ENCODE measurements around the gene HTR3E. TPM values are rescaled to one million over a fixed set of nuclear protein-coding genes. Genes with fewer than 3 reads are reported as not detected.

The HTR3E gene
- total and polyA plus RNA-seq, 2 of the 13 experiments (the other 11 are each of a cell fraction or from before 2014, with no cell fraction given): not detected

GRCh38 chr3:184133840-184134745 lies 37.2 kb downstream of the HTR3E start (continued):
- peak; percentile 59; the same call in 1 of the 2 replicates for TF ChIP-seq SNAPC2 (CRISPR knock-in tag; IDR thresholded peaks at IDR 0.05)
- TF ChIP-seq SOX13 (IDR thresholded peaks at IDR 0.05): no peak
- TF ChIP-seq SOX13 (CRISPR knock-in tag; conservative IDR thresholded peaks at IDR 0.05 in 1 of 2, IDR thresholded peaks at IDR 0.05 in 1 of 2): no peak
- no peak for TF ChIP-seq SCMH1 (CRISPR knock-in tag; IDR thresholded peaks at IDR 0.05; ENCODE audit: borderline replicate concordance)
- TF ChIP-seq MAZ (IDR thresholded peaks at IDR 0.05; ENCODE audit: borderline replicate concordance, low read depth, low read length): no peak
- TF ChIP-seq MAZ (CRISPR knock-in tag; IDR thresholded peaks at IDR 0.05; ENCODE audit: low read depth): peak; percentile 54; the same call in 1 of the 2 replicates
- no peak; the same call in 1 of the 2 replicates for TF ChIP-seq ZNF598 (CRISPR knock-in tag; IDR thresholded peaks at IDR 0.05; ENCODE audit: borderline replicate concordance)
- TF ChIP-seq MED1 (CRISPR knock-in tag; IDR thresholded peaks at IDR 0.05): peak; percentile 52; the same call in 1 of the 2 replicates
- TF ChIP-seq ZNF615 (CRISPR knock-in tag; IDR thresholded peaks at IDR 0.05; ENCODE audit: borderline replicate concordance): 0 out of 2 replicates have a peak, but pooled peaks have one; percentile 9
- TF ChIP-seq POLR2G (IDR thresholded peaks at IDR 0.05; ENCODE audit: low read depth, low read length): peak; percentile 76
- no peak; the same call in none of the 2 replicates for TF ChIP-seq ZNF547 (CRISPR knock-in tag; IDR thresholded peaks at IDR 0.05)
- TF ChIP-seq NPAS2 (CRISPR knock-in tag; IDR thresholded peaks at IDR 0.05; ENCODE audit: borderline replicate concordance): peak; percentile 74; the same call in 1 of the 2 replicates
- TF ChIP-seq ZNF101 (CRISPR knock-in tag; IDR thresholded peaks at IDR 0.05; ENCODE audit: borderline replicate concordance, low read depth): no peak
- TF ChIP-seq ZNF362 (CRISPR knock-in tag; IDR thresholded peaks at IDR 0.05; ENCODE audit: borderline replicate concordance): peak; percentile 54; the same call in 1 of the 2 replicates
- TF ChIP-seq ZNF292 (CRISPR knock-in tag; IDR thresholded peaks at IDR 0.05; ENCODE audit: borderline replicate concordance, low read depth): peak; percentile 29; the same call in 1 of the 2 replicates
- TF ChIP-seq REST (IDR thresholded peaks at IDR 0.05; ENCODE audit: borderline replicate concordance in 1 of 2, low read depth in 1 of 2, low read length in 2 of 2): 0 out of 4 replicates have a peak, but pooled peaks of 1 of the 2 experiments have one; percentile 16
- peak; percentile 66; the same call in 1 of the 2 replicates for TF ChIP-seq ZBTB26 (CRISPR knock-in tag; IDR thresholded peaks at IDR 0.05; ENCODE audit: borderline replicate concordance)
- TF ChIP-seq FOSL2 (CRISPR knock-in tag; IDR thresholded peaks at IDR 0.05): peak; percentile 30; the same call in 1 of the 2 replicates
- peak; percentile 81; the same call in 1 of the 2 replicates for TF ChIP-seq HIVEP1 (CRISPR knock-in tag; IDR thresholded peaks at IDR 0.05)
- peak; percentile 75; the same call in 1 of the 2 replicates for TF ChIP-seq ERF (CRISPR knock-in tag; IDR thresholded peaks at IDR 0.05)
- peak; percentile 59; the same call in 1 of the 2 replicates for TF ChIP-seq ZNF614 (CRISPR knock-in tag; IDR thresholded peaks at IDR 0.05; ENCODE audit: borderline replicate concordance)

Measured in HepG2 (cell line).